GM12875 (cell line): ENCODE measurements around the gene OR8J3.

ENCODE experiments used
- H3K4me3 ChIP-seq: one replicate; pipeline ENCODE4 v1.5.1; 2011; ENCODE audit warnings: low read depth, low read length, control low read depth
- TF ChIP-seq, protein P1 (sequence below): IDR thresholded peaks from 2 replicates; pipeline ENCODE4 v1.5.1; 2011; ENCODE audit warnings: low read depth, mild to moderate bottlenecking, control low read depth, inconsistent platforms, low read length, moderate library complexity, borderline replicate concordance; ENCODE audit not compliant: insufficient read depth

OR8J3 gene

GRCh38 chr11:56140151-56140661 lies at the start of gene OR8J3:
Gene OR8J3, minus strand, starts transcription at chr11:56140201. Its CDS starts 2,483 bp downstream, at chr11:56137718.
- TF ChIP-seq, protein P1, sequence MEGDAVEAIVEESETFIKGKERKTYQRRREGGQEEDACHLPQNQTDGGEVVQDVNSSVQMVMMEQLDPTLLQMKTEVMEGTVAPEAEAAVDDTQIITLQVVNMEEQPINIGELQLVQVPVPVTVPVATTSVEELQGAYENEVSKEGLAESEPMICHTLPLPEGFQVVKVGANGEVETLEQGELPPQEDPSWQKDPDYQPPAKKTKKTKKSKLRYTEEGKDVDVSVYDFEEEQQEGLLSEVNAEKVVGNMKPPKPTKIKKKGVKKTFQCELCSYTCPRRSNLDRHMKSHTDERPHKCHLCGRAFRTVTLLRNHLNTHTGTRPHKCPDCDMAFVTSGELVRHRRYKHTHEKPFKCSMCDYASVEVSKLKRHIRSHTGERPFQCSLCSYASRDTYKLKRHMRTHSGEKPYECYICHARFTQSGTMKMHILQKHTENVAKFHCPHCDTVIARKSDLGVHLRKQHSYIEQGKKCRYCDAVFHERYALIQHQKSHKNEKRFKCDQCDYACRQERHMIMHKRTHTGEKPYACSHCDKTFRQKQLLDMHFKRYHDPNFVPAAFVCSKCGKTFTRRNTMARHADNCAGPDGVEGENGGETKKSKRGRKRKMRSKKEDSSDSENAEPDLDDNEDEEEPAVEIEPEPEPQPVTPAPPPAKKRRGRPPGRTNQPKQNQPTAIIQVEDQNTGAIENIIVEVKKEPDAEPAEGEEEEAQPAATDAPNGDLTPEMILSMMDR = no peak
- H3K4me3 ChIP-seq = no peak within 1 kb of the TSS

DNA sequence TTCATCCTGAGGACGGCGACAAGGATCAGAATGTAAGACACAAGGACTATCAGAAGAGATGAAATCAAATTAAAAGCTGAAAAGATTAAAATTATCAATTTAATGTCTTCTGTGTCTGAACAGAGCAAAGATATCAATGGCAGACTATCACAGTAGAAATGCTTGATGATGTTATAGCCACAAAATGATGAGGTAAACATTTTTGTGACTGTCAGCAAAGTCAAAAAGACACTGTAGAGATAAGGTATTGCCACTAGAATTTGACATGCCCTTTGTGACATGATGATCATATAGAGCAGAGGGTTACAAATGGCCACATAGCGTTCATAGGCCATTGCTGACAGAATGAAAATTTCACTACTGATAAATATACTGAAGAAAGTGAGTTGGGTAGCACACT lies 48.6 kb upstream of the OR8J3 start:
- TF ChIP-seq, protein P1 = no peak
- H3K4me3 ChIP-seq = no peak overlapping the region

GRCh38 chr11:56183459-56183858 lies 43.5 kb upstream of the OR8J3 start:
- TF ChIP-seq, protein P1 = no peak
- H3K4me3 ChIP-seq = no peak overlapping the region

DNA sequence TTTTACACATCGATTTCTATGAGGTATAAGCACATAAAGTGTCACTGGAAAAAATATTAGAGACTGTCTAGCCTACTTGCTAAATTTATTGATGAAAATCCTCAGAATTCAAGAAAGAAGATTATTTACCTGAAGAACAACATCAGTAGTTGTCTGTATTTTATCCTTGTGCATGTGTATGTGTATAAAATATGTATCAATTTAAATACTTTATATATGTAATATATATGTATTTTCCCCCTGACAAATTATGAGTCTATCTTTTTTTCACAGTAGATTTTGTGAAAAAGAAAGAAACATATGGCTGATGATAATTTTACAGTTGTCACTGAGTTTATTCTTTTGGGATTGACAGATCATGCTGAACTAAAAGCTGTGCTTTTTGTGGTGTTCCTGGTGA lies 36.3 kb upstream of the OR8J3 start, which contains the start of gene OR5J2:
OR5J2 (plus strand) TSS at position 301 of the 400 bp plus-strand sequence; CDS start at position 301, 0 bp downstream.
- TF ChIP-seq, protein P1 = no peak

DNA sequence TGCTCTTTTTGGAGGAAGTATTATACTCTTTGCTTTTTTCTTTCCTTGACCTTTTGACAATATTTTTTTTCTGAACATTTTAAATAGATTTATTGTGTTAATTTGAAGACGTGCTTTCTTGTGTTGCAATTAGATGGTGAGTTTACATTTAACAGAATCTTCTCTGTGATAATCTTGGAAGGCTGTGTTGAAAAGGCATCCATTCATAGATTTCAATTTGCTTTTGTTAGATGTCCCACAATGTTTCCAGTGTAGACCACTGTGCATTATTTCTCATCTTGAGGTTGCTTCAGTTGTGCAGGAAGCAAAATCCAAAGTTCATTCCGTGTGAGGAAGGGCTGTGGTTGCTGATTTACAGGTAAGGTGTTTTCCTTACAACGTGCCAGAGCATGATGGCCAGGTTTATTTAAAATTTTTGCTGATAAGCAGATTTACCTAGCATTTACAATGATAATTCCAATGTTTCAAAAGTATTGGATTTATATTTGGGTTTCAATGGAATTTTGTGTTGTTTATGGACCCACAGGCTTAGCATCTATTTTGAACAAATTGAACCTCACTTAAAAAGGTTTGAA lies 32.3 kb upstream of the OR8J3 start:
- no peak overlapping the region for H3K4me3 ChIP-seq
- TF ChIP-seq, protein P1 = no peak

More for the DNA sequence above, 36.3 kb upstream of the OR8J3 start, which contains the start of gene OR5J2:
- no peak within 1 kb of the TSS for H3K4me3 ChIP-seq

DNA sequence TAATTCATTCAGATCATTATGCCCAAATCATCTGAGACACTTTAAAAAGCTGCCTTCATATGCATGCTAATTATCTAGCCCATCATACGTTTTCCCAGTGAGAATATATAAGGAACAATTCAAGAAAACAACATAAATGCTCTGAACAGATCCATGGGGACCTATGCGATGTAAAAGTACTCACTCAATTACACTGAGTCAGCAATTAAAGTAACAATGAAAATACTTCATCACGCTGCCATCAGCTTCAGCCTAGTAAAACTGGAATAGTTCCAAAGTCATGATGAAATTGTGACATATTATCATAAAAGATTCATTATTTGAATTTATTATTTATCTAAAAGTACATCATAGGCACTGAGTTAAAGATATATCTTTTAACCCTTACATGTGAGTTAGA lies 23.8 kb upstream of the OR8J3 start:
- H3K4me3 ChIP-seq = no peak overlapping the region
- TF ChIP-seq, protein P1 = no peak

DNA sequence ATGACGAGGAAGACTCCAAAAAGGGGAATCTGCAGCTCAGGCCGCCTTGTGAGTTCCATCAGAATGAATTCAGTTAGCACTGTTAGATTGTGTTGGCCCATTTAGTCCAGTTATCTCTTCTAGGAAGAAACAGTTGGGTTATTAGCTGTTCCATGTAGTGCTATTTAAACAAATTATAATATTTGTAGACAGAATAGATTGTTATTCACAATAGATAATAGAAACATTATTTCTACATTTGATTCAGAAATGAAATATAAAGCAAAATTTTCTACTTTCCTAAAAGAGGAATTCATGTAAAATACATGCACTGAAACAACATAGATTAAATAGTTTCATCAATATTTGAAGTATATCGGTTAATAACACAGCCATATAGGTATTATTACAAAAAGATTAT lies 20.2 kb upstream of the OR8J3 start, which contains the start of gene OR8K5:
OR8K5 (minus strand) TSS at position 101 of the 400 bp plus-strand sequence; CDS start at position 101, 0 bp downstream.
- H3K4me3 ChIP-seq = no peak within 1 kb of the TSS
- TF ChIP-seq, protein P1 = no peak
